Prostate gland (tissue), 2 donors: ENCODE measurements around the gene C1orf167. TPM values are rescaled to one million over a fixed set of nuclear protein-coding genes. Genes with fewer than 3 reads are reported as not detected.

Experiments
- DNase-seq: peaks from one replicate; pipeline ENCODE4 v3.0.0-alpha.2; 2019; ENCODE audit warnings: low spot score
- H3K27ac ChIP-seq, 2 donors: fragments of 200-600 bp; sonication (generic); 2 replicates each; pipeline ENCODE4 v1.5.1; 2017 to 2019
- H3K27me3 ChIP-seq: fragments of 200-600 bp; sonication (generic); replicated peaks from 2 replicates; pipeline ENCODE4 v1.5.1; 2019; ENCODE audit not compliant: insufficient read depth
- H3K36me3 ChIP-seq, 2 donors: fragments of 200-600 bp; sonication (generic); 1 replicate in 1 of 2; 2 replicates in 1 of 2; pipeline versions ENCODE4 v1.5.1 to v1.8.1; 2017 to 2019
- H3K4me1 ChIP-seq: fragments of 200-600 bp; sonication (generic); replicated peaks from 2 replicates; pipeline ENCODE4 v1.5.1; 2019
- H3K4me3 ChIP-seq, 2 donors: fragments of 200-600 bp; sonication (generic); 2 replicates each; pipeline ENCODE4 v1.5.1; 2017 to 2019
- H3K9me3 ChIP-seq: fragments of 200-600 bp; sonication (generic); 2 replicates; pipeline ENCODE4 v1.5.1; 2017
- CTCF ChIP-seq, 4 experiments: fragments of 200-600 bp in 2 of 4; fragments of 450-650 bp in 2 of 4; sonication (generic) in 2 of 4; IDR thresholded peaks; 1 replicate in 3 of 4; 2 replicates in 1 of 4; pipeline ENCODE4 v1.5.1; 2016 to 2019; ENCODE audit warnings: antibody characterized with exemption in 4 of 4, mild to moderate bottlenecking in 2 of 4, moderate library complexity in 2 of 4
- POLR2A ChIP-seq: fragments of 450-650 bp; IDR thresholded peaks from one replicate; pipeline ENCODE4 v1.6.1; 2016; ENCODE audit warnings: antibody characterized with exemption, mild to moderate bottlenecking
- POLR2AphosphoS5 ChIP-seq: sonication (generic); formaldehyde crosslinking; IDR thresholded peaks from one replicate; pipeline ENCODE4 v1.6.1; 2017; ENCODE audit warnings: antibody characterized with exemption
- WGBS: methylation state at CpG from one replicate; pipeline ENCODE4 v1.1.5; 2018; 5-methylcytosine and 5-hydroxymethylcytosine counted together
- intact Hi-C: fragments of 100-400 bp; cut with DNase I; formaldehyde crosslinking; loops from one replicate; pipeline ENCODE4 v1.14.2; 2022
- total RNA-seq, 2 donors: library from RNA; depleted of rRNA; stranded (reverse); fragments of >200 nt; gene quantifications; one replicate each; pipeline ENCODE4 v1.1.0, GENCODE V29; 2016

C1orf167 gene
- total RNA-seq, 2 donors from 2014 or later, result 10.0 TPM; not detected in 1

GRCh38 chr1:11719313-11720032 is 42.5 kb upstream of the C1orf167 start:
- 9% methylated on average over 44 of the region's 44 CpGs for WGBS
- Histone ChIP-seq H3K27ac (peak overlapping the region; percentile 29 to 31), H3K4me1 (no peaks in the 10 kb centered on the region), H3K36me3 (no peaks in the 10 kb centered on the region), H3K4me3 (peak overlapping the region; percentile 18 to 31), H3K9me3 (no peaks in the 10 kb centered on the region), H3K27me3 (no peaks in the 10 kb centered on the region)
- intact Hi-C loops, result loop anchor here (5.0 kb wide), 1 partner anchor 67 kb away; the partner anchor contains the start of genes FBXO2 and FBXO44
- peak; percentile 76 for DNase-seq
- peak; percentile 80 to 88 (median 84) for TF ChIP-seq CTCF (IDR thresholded peaks at IDR 0.05)
- TF ChIP-seq POLR2AphosphoS5, result peak; percentile 5
- TF ChIP-seq POLR2A, result peak; percentile 4

GRCh38 chr1:11720033-11720376 is 42.0 kb upstream of the C1orf167 start:
- H3K4me3 ChIP-seq, result no peak overlapping the region
- intact Hi-C loops, result loop anchor here (5.0 kb wide), 1 partner anchor 68 kb away; the partner anchor contains the start of genes FBXO2 and FBXO44
- TF ChIP-seq POLR2AphosphoS5, result no peak
- TF ChIP-seq CTCF (IDR thresholded peaks at IDR 0.05), result no peak
- TF ChIP-seq POLR2A, result no peak
- no peaks in the 10 kb centered on the region for H3K36me3 ChIP-seq
- 76% methylated on average over 12 of the region's 12 CpGs for WGBS
- H3K4me1 ChIP-seq, result no peaks in the 10 kb centered on the region
- H3K9me3 ChIP-seq, result no peaks in the 10 kb centered on the region
- DNase-seq, result no peak
- H3K27ac ChIP-seq, result no peak overlapping the region
- H3K27me3 ChIP-seq, result no peaks in the 10 kb centered on the region

DNA sequence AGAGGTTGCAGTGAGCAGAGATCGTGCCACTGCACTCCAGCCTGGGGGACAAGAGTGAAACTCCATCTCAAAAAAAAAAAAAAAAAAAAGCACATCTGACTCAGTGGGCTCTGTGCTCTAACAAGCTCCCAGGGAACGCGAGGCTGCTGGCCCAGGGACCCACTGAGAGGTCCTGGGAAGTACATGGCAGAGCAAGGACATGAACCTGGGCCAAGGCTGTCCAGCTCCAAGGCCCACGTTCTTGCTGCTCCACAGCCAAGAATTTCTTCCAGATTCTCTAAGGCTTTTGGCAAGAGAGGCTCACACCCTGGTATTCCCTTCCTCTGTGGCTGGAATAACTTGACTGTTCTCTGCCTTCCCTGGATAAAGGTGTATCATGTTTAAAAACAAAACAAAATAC is 41.5 kb upstream of the C1orf167 start:
- Histone ChIP-seq H3K4me3 (no peak overlapping the region), H3K9me3 (no peaks in the 10 kb centered on the region), H3K27me3 (no peaks in the 10 kb centered on the region), H3K4me1 (no peaks in the 10 kb centered on the region), H3K27ac (no peak overlapping the region), H3K36me3 (no peaks in the 10 kb centered on the region)
- WGBS, result 53% methylated on average over 4 of the region's 4 CpGs
- intact Hi-C loops, result loop anchor here (5.0 kb wide), 1 partner anchor 68 kb away; the partner anchor contains the start of genes FBXO2 and FBXO44
- DNase-seq, result no peak
- TF ChIP-seq CTCF (IDR thresholded peaks at IDR 0.05), result no peak
- TF ChIP-seq POLR2AphosphoS5, result no peak
- TF ChIP-seq POLR2A, result no peak

DNA sequence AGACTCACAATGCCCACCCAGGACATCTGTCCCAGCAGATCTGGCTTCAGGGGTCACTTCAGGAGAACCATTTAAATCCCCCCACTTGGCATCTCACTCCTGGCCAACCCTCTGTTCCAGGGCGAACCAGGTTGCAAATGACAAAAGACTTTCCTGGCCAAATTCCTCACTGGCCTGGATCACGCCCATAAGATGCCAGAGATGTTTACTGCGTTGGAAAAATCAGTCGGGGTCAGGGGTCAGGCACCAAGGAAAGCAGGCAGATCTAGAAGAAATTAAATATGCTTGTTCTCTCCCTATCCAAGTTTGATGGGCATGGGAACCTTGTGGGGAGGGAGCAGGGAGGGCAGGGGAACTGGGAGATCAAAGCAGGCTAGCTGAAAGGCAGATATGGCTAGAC is 40.7 kb upstream of the C1orf167 start:
- intact Hi-C loops, result loop anchor here (5.0 kb wide), 1 partner anchor 69 kb away; the partner anchor contains the start of genes FBXO2 and FBXO44
- Histone ChIP-seq H3K27me3 (no peaks in the 10 kb centered on the region), H3K27ac (no peak overlapping the region), H3K4me3 (no peak overlapping the region), H3K36me3 (no peaks in the 10 kb centered on the region), H3K4me1 (no peaks in the 10 kb centered on the region), H3K9me3 (no peaks in the 10 kb centered on the region)
- 61% methylated on average over 4 of the region's 4 CpGs for WGBS
- TF ChIP-seq CTCF (IDR thresholded peaks at IDR 0.05) (no peak), POLR2A (no peak), POLR2AphosphoS5 (no peak)
- DNase-seq, result no peak

GRCh38 chr1:11722538-11722937 is 39.5 kb upstream of the C1orf167 start:
- no peak for DNase-seq
- no peak for TF ChIP-seq POLR2A
- peak; percentile 5 for TF ChIP-seq POLR2AphosphoS5
- no peak for TF ChIP-seq CTCF (IDR thresholded peaks at IDR 0.05)
- Histone ChIP-seq H3K27me3 (no peaks in the 10 kb centered on the region), H3K9me3 (no peaks in the 10 kb centered on the region), H3K36me3 (no peaks in the 10 kb centered on the region), H3K4me3 (no peak overlapping the region), H3K27ac (no peak overlapping the region), H3K4me1 (no peaks in the 10 kb centered on the region)
- 24% methylated on average over 2 of the region's 2 CpGs for WGBS
- intact Hi-C loops, result loop anchor here (5.0 kb wide), 1 partner anchor 70 kb away; the partner anchor contains the start of genes FBXO2 and FBXO44
